HepG2 (cell line): ENCODE results near the gene LSM12. TPM values are rescaled to one million over a fixed set of nuclear protein-coding genes. Genes with fewer than 3 reads are reported as not detected.
A peak's percentile ranks its signal among the peaks of the same experiment; 100 is the strongest.

ENCODE experiments used
- ATF3 ChIP-seq: sonication (generic); formaldehyde crosslinking; IDR thresholded peaks from 2 replicates; pipeline ENCODE4 v1.4.0; 2020; ENCODE audit warnings: missing genetic modification reagents
- BRD4 ChIP-seq: sonication (generic); formaldehyde crosslinking; IDR thresholded peaks from 2 replicates; pipeline ENCODE4 v1.4.0; 2020; ENCODE audit warnings: missing genetic modification reagents
- FOSL2 ChIP-seq: sonication (generic); formaldehyde crosslinking; IDR thresholded peaks from 2 replicates; pipeline ENCODE4 v1.4.0; 2020; ENCODE audit warnings: missing genetic modification reagents
- GATAD2A ChIP-seq: IDR thresholded peaks from 2 replicates; pipeline ENCODE4 v1.6.1; 2016
- GTF2F1 ChIP-seq: fragments of 150-350 bp; IDR thresholded peaks from 2 replicates; pipeline ENCODE4 v1.6.1; 2014; ENCODE audit warnings: low read length
- HIC2 ChIP-seq: sonication (generic); formaldehyde crosslinking; IDR thresholded peaks from 2 replicates; pipeline ENCODE4 v1.9.0; 2022; ENCODE audit warnings: low read depth, missing genetic modification reagents
- HOXA3 ChIP-seq: sonication (generic); formaldehyde crosslinking; IDR thresholded peaks from 2 replicates; pipeline ENCODE4 v1.5.0; 2020; ENCODE audit warnings: missing genetic modification reagents
- NR0B2 ChIP-seq: sonication (generic); formaldehyde crosslinking; IDR thresholded peaks from 2 replicates; pipeline ENCODE4 v1.4.0; 2020; ENCODE audit warnings: mild to moderate bottlenecking, missing genetic modification reagents
- PATZ1 ChIP-seq: sonication (generic); formaldehyde crosslinking; IDR thresholded peaks from 2 replicates; pipeline ENCODE4 v1.4.0; 2020; ENCODE audit warnings: missing genetic modification reagents
- PCBP1 ChIP-seq: fragments of 200-400 bp; formaldehyde crosslinking; IDR thresholded peaks from 2 replicates; pipeline ENCODE4 v1.6.1; 2017; ENCODE audit warnings: mild to moderate bottlenecking, low read depth, low read length, borderline replicate concordance
- SAFB2 ChIP-seq: sonication (generic); formaldehyde crosslinking; IDR thresholded peaks from 2 replicates; pipeline ENCODE4 v1.5.1; 2020; ENCODE audit warnings: missing genetic modification reagents, low read depth, mild to moderate bottlenecking, borderline replicate concordance
- SIX4 ChIP-seq: sonication (generic); formaldehyde crosslinking; IDR thresholded peaks from 2 replicates; pipeline ENCODE4 v1.4.0; 2020; ENCODE audit warnings: missing genetic modification reagents
- SP5 ChIP-seq: IDR thresholded peaks from 2 replicates; pipeline ENCODE4 v1.6.1; 2016; ENCODE audit warnings: low read depth, borderline replicate concordance
- ZBTB7A ChIP-seq: sonication (generic); formaldehyde crosslinking; IDR thresholded peaks from 2 replicates; pipeline ENCODE4 v1.8.0; 2022; ENCODE audit warnings: mild to moderate bottlenecking, missing genetic modification reagents
- ZC3H4 ChIP-seq: sonication (generic); formaldehyde crosslinking; IDR thresholded peaks from 2 replicates; pipeline ENCODE4 v1.4.0; 2020; ENCODE audit warnings: missing genetic modification reagents, borderline replicate concordance
- ZFYVE20 ChIP-seq: sonication (generic); formaldehyde crosslinking; IDR thresholded peaks from 2 replicates; pipeline ENCODE4 v1.8.0; 2023; ENCODE audit warnings: low read depth, mild to moderate bottlenecking, moderate library complexity, missing genetic modification reagents, borderline replicate concordance
- ZNF143 ChIP-seq: sonication (generic); formaldehyde crosslinking; IDR thresholded peaks from 2 replicates; pipeline ENCODE4 v1.4.0; 2020; ENCODE audit warnings: missing genetic modification reagents
- ZNF512B ChIP-seq: sonication (generic); formaldehyde crosslinking; IDR thresholded peaks from 2 replicates; pipeline ENCODE4 v1.5.1; 2020; ENCODE audit warnings: missing genetic modification reagents, mild to moderate bottlenecking, borderline replicate concordance
- ZNF878 ChIP-seq: sonication (generic); formaldehyde crosslinking; IDR thresholded peaks from 2 replicates; pipeline ENCODE4 v1.8.1; 2023; ENCODE audit warnings: mild to moderate bottlenecking, missing genetic modification reagents, moderate library complexity
- polyA plus RNA-seq, 8 experiments: library from polyadenylated mRNA; depleted of rRNA in 3 of 8; stranded (reverse) in 7 of 8; unstranded in 1 of 8; fragments of >200 nt; fragmentation: Illumina TruSeq in 4 of 8; extraction: Trizol in 4 of 8; gene quantifications; 2 replicates each; pipeline versions ENCODE4 v1.2.1 to v1.2.3, GENCODE V29; 2011 to 2016; ENCODE audit warnings: low read depth in 4 of 8, missing spikeins in 1 of 8, mixed read lengths in 1 of 8; ENCODE audit not compliant: insufficient read depth in 1 of 8
- total RNA-seq, 5 experiments: library from RNA; depleted of rRNA; stranded (reverse); fragments of >200 nt; fragmentation: Illumina TruSeq; extraction: Trizol; gene quantifications; 2 replicates each; pipeline ENCODE4 v1.2.3, GENCODE V29; 2016; ENCODE audit warnings: low read depth in 1 of 5

LSM12 gene
- total and polyA plus RNA-seq, 2 of the 13 experiments (the other 11 are each of a cell fraction or from before 2014, with no cell fraction given) = 52.8 to 55.7 TPM

GRCh38 chr17:44083250-44083849 lies 16.9 kb upstream of the LSM12 start (continued):
- TF ChIP-seq HIC2 (CRISPR knock-in tag) = peak; percentile 78; the same call in 1 of the 2 replicates
- TF ChIP-seq ZNF512B (CRISPR knock-in tag) = no peak
- peak; percentile 47; the same call in 1 of the 2 replicates for TF ChIP-seq GATAD2A (CRISPR knock-in tag)
- TF ChIP-seq ZNF878 (CRISPR knock-in tag) = no peak
- no peak for TF ChIP-seq PCBP1
- TF ChIP-seq GTF2F1 = no peak
- TF ChIP-seq HOXA3 (CRISPR knock-in tag) = peak; percentile 64; the same call in 1 of the 2 replicates
- peak; percentile 71 for TF ChIP-seq FOSL2 (CRISPR knock-in tag)
- TF ChIP-seq ZC3H4 (CRISPR knock-in tag) = peak; percentile 54; the same call in 1 of the 2 replicates
- 0 out of 2 replicates have a peak, but pooled peaks have one; percentile 6 for TF ChIP-seq ZNF143 (CRISPR knock-in tag)
- TF ChIP-seq SIX4 (CRISPR knock-in tag) = 0 out of 2 replicates have a peak, but pooled peaks have one; percentile 21
- no peak for TF ChIP-seq ZFYVE20
- peak; percentile 15; the same call in 1 of the 2 replicates for TF ChIP-seq SP5 (CRISPR knock-in tag)
- 0 out of 2 replicates have a peak, but pooled peaks have one; percentile 38 for TF ChIP-seq ATF3 (CRISPR knock-in tag)
- TF ChIP-seq BRD4 (CRISPR knock-in tag) = 0 out of 2 replicates have a peak, but pooled peaks have one; percentile 34
- TF ChIP-seq ZBTB7A = peak; percentile 87
- TF ChIP-seq NR0B2 = peak; percentile 75; the same call in 1 of the 2 replicates
- peak; percentile 92 for TF ChIP-seq PATZ1 (CRISPR knock-in tag)
- no peak for TF ChIP-seq SAFB2 (CRISPR knock-in tag)
